NCI-H146 treated with DMSO at 0.1 percent for 48 hours (cell line): ENCODE measurements around the gene ST8SIA2.

Experiments used
- DNase-seq: peaks from one replicate; lab custom pipeline; 2025; ENCODE audit not compliant: unreplicated experiment; lab: John Stamatoyannopoulos, UW

The ST8SIA2 gene

GRCh38 chr15:92480361-92480760 is 86.7 kb downstream of the ST8SIA2 start:
- no peak for DNase-seq

DNA sequence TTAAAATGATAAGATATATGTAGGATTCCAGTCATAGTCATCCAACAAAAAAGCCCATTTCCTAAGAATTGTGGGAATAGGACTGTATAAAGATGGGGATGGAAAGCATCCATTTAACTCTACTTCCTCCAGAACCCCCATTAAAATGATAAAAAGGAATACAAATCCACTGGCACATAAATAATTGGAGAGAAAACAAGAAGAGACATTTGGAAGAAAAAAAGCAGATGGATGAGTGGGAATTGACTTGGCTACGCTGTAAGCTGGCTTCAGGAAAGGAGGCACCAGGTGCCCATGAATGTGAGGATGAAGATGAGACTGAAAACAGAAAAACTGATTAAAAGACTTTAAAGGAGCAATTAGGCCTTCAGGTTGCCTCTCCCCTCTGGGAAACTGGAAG is 91.8 kb downstream of the ST8SIA2 start:
- no peak for DNase-seq

- DNase-seq, result no peak
These were observed 99.0 kb downstream of the ST8SIA2 start for GRCh38 chr15:92492551-92493115.

- DNase-seq, result no peak
These were observed 101.2 kb downstream of the ST8SIA2 start for GRCh38 chr15:92494806-92495336.

DNA sequence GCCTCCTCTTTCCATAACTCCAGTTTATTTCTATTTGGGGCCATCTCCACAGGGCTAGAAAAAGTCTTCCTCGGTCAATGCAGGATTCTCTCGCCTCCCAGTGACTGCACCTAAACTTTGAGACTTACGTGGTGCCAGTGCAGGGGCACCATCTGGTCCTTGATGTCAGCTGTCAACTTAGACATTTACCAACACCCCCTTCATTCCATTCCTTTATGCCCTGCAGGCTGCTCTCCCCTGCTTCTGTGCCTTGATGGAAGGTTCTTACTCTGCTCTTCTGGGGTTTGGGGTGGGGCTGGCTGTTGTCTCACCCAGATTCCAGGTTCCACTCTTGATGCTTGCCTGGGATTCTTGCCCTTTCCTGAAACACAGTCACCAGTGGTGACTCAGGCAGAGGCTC is 101.8 kb downstream of the ST8SIA2 start:
- no peak for DNase-seq

GRCh38 chr15:92499731-92500530 is 106.2 kb downstream of the ST8SIA2 start:
- no peak for DNase-seq

GRCh38 chr15:92502336-92502735 is 108.7 kb downstream of the ST8SIA2 start:
- no peak for DNase-seq

DNA sequence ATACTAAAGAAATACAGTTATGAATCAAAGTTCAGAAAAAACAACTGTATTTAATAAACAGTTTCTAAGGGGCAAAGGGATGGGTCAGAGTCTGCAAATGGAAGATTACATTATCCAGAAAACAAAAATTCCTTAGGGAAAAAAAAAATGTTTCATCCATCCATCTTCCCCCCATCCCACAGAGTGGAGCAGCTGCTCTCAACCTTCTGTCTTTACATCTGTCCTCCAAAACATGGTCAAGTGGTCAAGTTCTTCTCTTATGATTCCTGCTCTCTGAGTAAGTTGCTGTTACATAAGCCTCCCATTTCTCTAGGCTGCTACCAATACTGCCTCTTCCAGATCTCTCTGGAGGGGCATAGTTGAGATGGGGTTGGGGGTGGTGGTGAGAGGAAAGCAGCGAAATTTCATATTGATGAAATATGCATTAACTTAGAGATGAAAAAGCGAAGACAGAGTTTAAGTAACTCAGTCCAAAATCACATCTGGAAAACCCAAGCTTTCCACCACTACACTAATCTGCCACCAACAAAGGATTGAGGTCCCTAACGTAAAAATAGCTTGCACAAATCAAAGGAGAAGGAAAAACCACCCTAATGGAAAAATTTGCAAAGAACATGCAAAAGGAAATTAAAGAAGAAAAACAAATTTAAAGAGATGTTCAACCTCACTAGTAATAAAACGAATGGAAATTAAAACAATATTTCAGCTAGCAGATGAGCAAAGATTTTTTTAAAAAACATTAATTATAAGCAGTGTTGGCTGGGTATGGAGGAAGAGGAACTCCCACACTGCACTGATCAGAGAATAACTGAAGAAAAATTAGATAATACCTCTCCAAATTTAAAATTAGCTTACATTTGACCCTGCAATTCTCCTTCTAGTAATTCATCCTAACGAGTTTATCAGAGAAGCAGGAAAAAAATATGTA is 109.5 kb downstream of the ST8SIA2 start:
- no peak for DNase-seq

DNA sequence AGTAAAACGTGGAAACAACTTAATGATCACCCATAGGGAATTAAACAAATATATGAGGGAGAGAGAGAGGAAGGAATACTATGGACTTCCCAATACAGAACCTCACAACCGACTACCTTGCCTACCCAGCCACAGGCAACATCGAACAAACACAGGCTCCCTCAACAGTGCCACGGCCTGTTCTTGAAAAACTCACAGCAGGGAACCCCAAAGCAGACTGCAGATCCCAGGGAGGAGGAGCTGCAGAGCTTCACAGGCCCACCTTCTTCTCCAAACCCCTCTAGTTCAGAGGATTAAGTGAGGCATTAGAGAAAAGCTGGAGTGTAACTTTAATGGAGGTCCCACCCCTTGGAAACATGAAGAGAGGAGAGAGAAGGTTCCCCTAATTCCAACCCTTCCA is 110.2 kb downstream of the ST8SIA2 start:
- DNase-seq, result no peak

- no peak for DNase-seq
These were observed 111.9 kb downstream of the ST8SIA2 start for GRCh38 chr15:92505611-92506010.

DNA sequence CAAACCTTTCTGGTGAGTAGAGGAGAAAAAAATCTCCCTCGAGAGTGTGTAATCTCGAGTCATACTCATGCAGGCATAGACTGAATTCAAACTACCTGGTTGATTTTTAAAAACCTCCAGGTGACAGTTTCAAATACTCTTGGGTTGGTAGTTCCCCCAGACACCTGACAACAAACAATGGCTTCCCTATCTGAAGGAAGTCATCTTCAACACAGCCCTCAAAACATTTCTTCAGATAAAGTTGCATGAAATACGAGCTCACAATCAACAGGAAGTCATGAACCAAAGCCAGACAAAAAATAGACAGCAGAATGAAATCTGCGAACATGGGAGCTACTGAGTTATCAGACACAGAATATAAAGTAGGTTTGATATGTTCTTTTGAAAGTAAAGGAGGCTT is 112.8 kb downstream of the ST8SIA2 start:
- no peak for DNase-seq

DNA sequence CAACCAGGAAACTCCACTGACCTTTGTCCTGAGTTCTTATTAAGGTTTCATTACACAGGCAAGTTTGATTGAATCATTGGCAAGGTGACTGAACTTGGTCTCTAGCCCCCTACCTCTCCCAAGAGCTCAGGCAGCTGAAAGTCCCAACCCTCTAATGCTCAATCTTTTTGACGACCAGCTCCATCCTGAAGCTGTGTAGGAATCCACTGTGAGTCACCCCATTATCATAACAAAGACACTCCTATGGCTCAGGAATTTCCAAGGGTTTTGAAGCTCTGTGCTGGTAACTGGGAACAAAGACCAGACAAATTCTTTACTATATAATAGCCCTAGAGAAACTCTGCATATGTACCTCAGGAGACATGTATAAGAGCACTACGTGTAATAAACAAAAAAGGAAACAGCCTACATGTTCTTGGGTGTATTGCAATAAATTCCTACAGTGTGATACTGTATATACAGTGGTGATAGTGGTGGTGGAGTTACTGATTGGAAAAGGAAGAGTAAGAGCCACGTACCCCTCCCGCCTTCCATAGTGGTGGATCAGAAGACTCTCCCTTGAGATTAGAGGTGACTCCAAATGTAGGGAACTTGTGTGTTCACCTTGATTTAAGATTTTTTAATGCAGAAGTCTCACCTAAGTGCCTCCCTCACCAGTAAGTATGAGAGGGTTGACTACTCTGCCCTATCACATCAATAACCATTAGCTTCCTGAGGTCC is 116.6 kb downstream of the ST8SIA2 start:
- no peak for DNase-seq
